ENCODE results near the gene NHSL2. TPM values are rescaled to one million over a fixed set of nuclear protein-coding genes. Genes with fewer than 3 reads are reported as not detected.

NHSL2 gene
- total RNA-seq, 1 experiment from 2014 or later: not detected

DNA sequence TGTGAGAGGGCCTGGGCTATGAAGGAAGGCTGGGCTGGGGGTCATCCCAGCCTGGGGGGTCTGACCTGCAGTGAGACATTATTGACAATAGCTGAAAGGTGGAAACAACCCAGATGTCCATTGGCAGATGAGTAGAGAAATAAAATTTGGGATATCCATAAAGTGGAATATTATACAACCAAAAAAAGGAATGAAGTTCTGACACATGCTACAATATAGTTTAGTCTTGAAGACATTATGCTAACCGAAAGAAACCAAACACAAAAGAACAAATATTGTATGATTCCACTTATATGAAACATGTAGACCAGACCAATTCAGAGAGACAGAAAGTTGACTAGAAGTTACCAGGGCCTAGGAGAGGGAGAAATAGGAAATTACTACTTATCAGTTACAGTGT is 176.3 kb downstream of the NHSL2 start:
- no TSS peak for BruUV-seq (replicated peaks)
- Histone ChIP-seq H3K4me2 (no peak overlapping the region), H4K20me1 (ENCODE audit: insufficient read depth) (no peaks in the 10 kb centered on the region), H3K9me2 (ENCODE audit: insufficient read depth) (no peaks in the 10 kb centered on the region), H3K27ac (no peak overlapping the region), H3K4me3 (no peak overlapping the region), H3K4me1 (replicated peaks; ENCODE audit: insufficient read depth) (no peaks in the 10 kb centered on the region), H2AFZ (no peak overlapping the region), H3F3A (ENCODE audit: insufficient read depth, low read depth) (no peaks in the 10 kb centered on the region), H3K79me2 (ENCODE audit: low read depth) (no peaks in the 10 kb centered on the region), H3K9me3 (ENCODE audit: insufficient read depth, low read depth) (no peaks in the 10 kb centered on the region), H3K27me3 (ENCODE audit: insufficient read depth, low read depth) (peaks cover 40% of the 10 kb centered on the region; the same call in 1 of the 2 replicates), H3K36me3 (ENCODE audit: low read depth) (no peaks in the 10 kb centered on the region)
- intact Hi-C loops (cut with micrococcal nuclease; ENCODE audit: unreplicated experiment): no loop called here
- no peak for DNase-seq
- no peak for TF ChIP-seq EZH2 (IDR thresholded peaks at IDR 0.05; ENCODE audit: low read depth)
- TF ChIP-seq, protein P1, sequence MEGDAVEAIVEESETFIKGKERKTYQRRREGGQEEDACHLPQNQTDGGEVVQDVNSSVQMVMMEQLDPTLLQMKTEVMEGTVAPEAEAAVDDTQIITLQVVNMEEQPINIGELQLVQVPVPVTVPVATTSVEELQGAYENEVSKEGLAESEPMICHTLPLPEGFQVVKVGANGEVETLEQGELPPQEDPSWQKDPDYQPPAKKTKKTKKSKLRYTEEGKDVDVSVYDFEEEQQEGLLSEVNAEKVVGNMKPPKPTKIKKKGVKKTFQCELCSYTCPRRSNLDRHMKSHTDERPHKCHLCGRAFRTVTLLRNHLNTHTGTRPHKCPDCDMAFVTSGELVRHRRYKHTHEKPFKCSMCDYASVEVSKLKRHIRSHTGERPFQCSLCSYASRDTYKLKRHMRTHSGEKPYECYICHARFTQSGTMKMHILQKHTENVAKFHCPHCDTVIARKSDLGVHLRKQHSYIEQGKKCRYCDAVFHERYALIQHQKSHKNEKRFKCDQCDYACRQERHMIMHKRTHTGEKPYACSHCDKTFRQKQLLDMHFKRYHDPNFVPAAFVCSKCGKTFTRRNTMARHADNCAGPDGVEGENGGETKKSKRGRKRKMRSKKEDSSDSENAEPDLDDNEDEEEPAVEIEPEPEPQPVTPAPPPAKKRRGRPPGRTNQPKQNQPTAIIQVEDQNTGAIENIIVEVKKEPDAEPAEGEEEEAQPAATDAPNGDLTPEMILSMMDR (conservative IDR thresholded peaks at IDR 0.05): no peak
- POLR2A ChIA-PET (ENCODE audit: unreplicated experiment): no interaction called here
- CTCF ChIA-PET: no interaction called here

DNA sequence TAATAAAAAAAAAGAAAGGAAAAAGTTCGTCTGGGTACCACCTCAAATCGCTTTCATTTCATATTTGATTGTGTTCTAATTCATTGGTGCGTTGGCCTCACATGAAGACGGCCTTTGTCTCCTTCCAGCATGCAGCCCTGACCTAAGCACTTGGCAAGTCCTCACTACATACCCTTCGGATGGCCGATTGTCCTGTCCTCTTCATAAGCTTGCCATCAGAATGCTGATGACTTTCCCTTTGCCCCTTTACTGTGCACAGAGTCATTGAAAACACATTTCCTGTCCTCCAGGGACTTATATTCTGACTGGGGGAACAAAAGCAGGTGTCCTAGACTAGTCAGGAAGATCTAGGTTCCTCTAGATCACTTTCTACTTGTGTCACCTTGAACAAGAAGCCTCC is 178.1 kb downstream of the NHSL2 start:
- H3K36me3 ChIP-seq (ENCODE audit: low read depth): no peaks in the 10 kb centered on the region
- no peaks in the 10 kb centered on the region for H3F3A ChIP-seq (ENCODE audit: insufficient read depth, low read depth)
- POLR2A ChIA-PET (ENCODE audit: unreplicated experiment): no interaction called here
- no peak overlapping the region for H2AFZ ChIP-seq
- no peak overlapping the region for H3K4me2 ChIP-seq
- CTCF ChIA-PET: no interaction called here
- no peak for DNase-seq
- TF ChIP-seq, protein P1 (conservative IDR thresholded peaks at IDR 0.05): no peak
- no peak for TF ChIP-seq EZH2 (IDR thresholded peaks at IDR 0.05; ENCODE audit: low read depth)
- no TSS peak for BruUV-seq (replicated peaks)
- no peaks in the 10 kb centered on the region for H3K4me1 ChIP-seq (replicated peaks; ENCODE audit: insufficient read depth)
- no peaks in the 10 kb centered on the region for H3K9me2 ChIP-seq (ENCODE audit: insufficient read depth)
- H3K79me2 ChIP-seq (ENCODE audit: low read depth): no peaks in the 10 kb centered on the region
- intact Hi-C loops (cut with micrococcal nuclease; ENCODE audit: unreplicated experiment): no loop called here
- no peak overlapping the region for H3K27ac ChIP-seq
- peaks cover 43% of the 10 kb centered on the region; the same call in 1 of the 2 replicates for H3K27me3 ChIP-seq (ENCODE audit: insufficient read depth, low read depth)
- no peaks in the 10 kb centered on the region for H4K20me1 ChIP-seq (ENCODE audit: insufficient read depth)
- H3K9me3 ChIP-seq (ENCODE audit: insufficient read depth, low read depth): no peaks in the 10 kb centered on the region
- H3K4me3 ChIP-seq: no peak overlapping the region

DNA sequence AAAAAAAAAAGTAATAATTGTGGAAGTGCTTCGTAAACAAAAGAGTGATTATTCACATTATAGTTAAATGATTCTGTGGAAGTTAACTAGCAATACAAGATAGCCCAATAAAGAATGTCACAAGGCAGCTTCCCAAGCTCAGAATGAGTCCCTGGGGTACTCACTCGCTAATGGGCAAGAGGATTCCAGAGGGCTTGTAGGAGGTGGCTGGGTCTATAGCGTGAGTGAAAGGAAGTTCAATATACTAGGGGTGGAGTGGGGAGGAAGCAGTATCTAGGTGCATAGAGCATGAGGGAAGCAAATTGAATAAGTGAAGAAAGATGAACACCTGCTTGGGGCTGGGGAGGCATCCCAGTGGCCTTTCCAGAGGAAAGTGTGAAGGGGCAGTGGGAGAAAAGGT is 178.6 kb downstream of the NHSL2 start:
- BruUV-seq (replicated peaks): no TSS peak
- H3F3A ChIP-seq (ENCODE audit: insufficient read depth, low read depth): no peaks in the 10 kb centered on the region
- H3K4me2 ChIP-seq: no peak overlapping the region
- TF ChIP-seq, protein P1 (conservative IDR thresholded peaks at IDR 0.05): no peak
- no peak for TF ChIP-seq EZH2 (IDR thresholded peaks at IDR 0.05; ENCODE audit: low read depth)
- no peaks in the 10 kb centered on the region for H3K9me2 ChIP-seq (ENCODE audit: insufficient read depth)
- H3K4me1 ChIP-seq (replicated peaks; ENCODE audit: insufficient read depth): no peaks in the 10 kb centered on the region
- H3K9me3 ChIP-seq (ENCODE audit: insufficient read depth, low read depth): no peaks in the 10 kb centered on the region
- no peaks in the 10 kb centered on the region for H3K79me2 ChIP-seq (ENCODE audit: low read depth)
- H3K4me3 ChIP-seq: no peak overlapping the region
- intact Hi-C loops (cut with micrococcal nuclease; ENCODE audit: unreplicated experiment): no loop called here
- POLR2A ChIA-PET (ENCODE audit: unreplicated experiment): no interaction called here
- no peak for DNase-seq
- no peaks in the 10 kb centered on the region for H4K20me1 ChIP-seq (ENCODE audit: insufficient read depth)
- H2AFZ ChIP-seq: no peak overlapping the region
- H3K27me3 ChIP-seq (ENCODE audit: insufficient read depth, low read depth): peaks cover 43% of the 10 kb centered on the region; the same call in 1 of the 2 replicates
- no peaks in the 10 kb centered on the region for H3K36me3 ChIP-seq (ENCODE audit: low read depth)
- CTCF ChIA-PET: no interaction called here
- H3K27ac ChIP-seq: no peak overlapping the region

All from PC-9 (cell line).